MM.1S (cell line): ENCODE results near the gene KRT73.

Source experiments
- CTCF ChIP-seq: fragments of 300-600 bp; sonication (generic); IDR thresholded peaks from 2 replicates; pipeline ENCODE4 v1.5.1; 2016; ENCODE audit warnings: antibody characterized with exemption, low read length, mixed read lengths
- EZH2 ChIP-seq: fragments of 300-600 bp; sonication (generic); optimal IDR thresholded peaks from 2 replicates; pipeline ENCODE3; 2017; ENCODE audit warnings: low read depth, mild to moderate bottlenecking, antibody characterized with exemption, low read length, mixed read lengths

- TF ChIP-seq CTCF: no peak
- TF ChIP-seq EZH2: no peak
These were observed 26.9 kb upstream of the KRT73 start for GRCh38 chr12:52645120-52645761.
